K562 (cell line): Measurements from ENCODE around the gene KNCN. TPM values are rescaled to one million over a fixed set of nuclear protein-coding genes. Genes with fewer than 3 reads are reported as not detected.

Experiments
- ATF1 ChIP-seq, 2 experiments: fragments of 450-650 bp in 1 of 2; IDR thresholded peaks; 2 replicates each; pipeline ENCODE4 v1.6.1; 2016; ENCODE audit warnings: missing compliant biosample characterization in 1 of 2, missing genetic modification characterization in 1 of 2
- CXXC5 ChIP-seq: fragments of 250-450 bp; sonication (Bioruptor Pico); IDR thresholded peaks from 2 replicates; pipeline ENCODE4 v1.8.0; 2022; ENCODE audit warnings: inconsistent platforms, mild to moderate bottlenecking, moderate library complexity
- E2F6 ChIP-seq, 2 experiments: IDR thresholded peaks; 2 replicates each; pipeline ENCODE4 v1.6.1; 2011; ENCODE audit warnings: borderline replicate concordance in 1 of 2, control low read depth in 1 of 2, low read depth in 1 of 2, low read length in 1 of 2, mild to moderate bottlenecking in 1 of 2, mixed read lengths in 1 of 2, moderate library complexity in 1 of 2; ENCODE audit not compliant: insufficient read depth in 1 of 2, insufficient read length in 1 of 2, poor library complexity in 1 of 2, severe bottlenecking in 1 of 2; ENCODE audit errors: extremely low read depth in 1 of 2
- GATA2 ChIP-seq: sonication (generic); formaldehyde crosslinking; IDR thresholded peaks from 2 replicates; pipeline ENCODE4 v1.4.0; 2020; ENCODE audit warnings: mild to moderate bottlenecking, missing genetic modification reagents
- HNRNPLL ChIP-seq: fragments of 200-400 bp; formaldehyde crosslinking; IDR thresholded peaks from 2 replicates; pipeline ENCODE4 v1.6.1; 2017; ENCODE audit warnings: low read length, low read depth, mild to moderate bottlenecking; ENCODE audit not compliant: poor library complexity, severe bottlenecking
- KDM5B ChIP-seq: fragments of 200-600 bp; sonication (generic); IDR thresholded peaks from 2 replicates; pipeline ENCODE4 v1.6.1; 2012; ENCODE audit warnings: low read depth, mild to moderate bottlenecking, moderate library complexity, low read length, control low read depth, inconsistent platforms; ENCODE audit not compliant: insufficient replicate concordance
- MEIS2 ChIP-seq: fragments of 450-650 bp; IDR thresholded peaks from 2 replicates; pipeline ENCODE4 v1.6.1; 2014; ENCODE audit warnings: mild to moderate bottlenecking; ENCODE audit not compliant: partially characterized antibody
- NUFIP1 ChIP-seq: fragments of 450-650 bp; IDR thresholded peaks from 2 replicates; pipeline ENCODE4 v1.6.1; 2018; ENCODE audit not compliant: partially characterized antibody
- PCBP1 ChIP-seq: fragments of 200-400 bp; formaldehyde crosslinking; IDR thresholded peaks from 2 replicates; pipeline ENCODE4 v1.6.1; 2018; ENCODE audit warnings: mild to moderate bottlenecking, low read depth, low read length; ENCODE audit not compliant: poor library complexity, severe bottlenecking
- PCBP2 ChIP-seq: fragments of 200-400 bp; formaldehyde crosslinking; IDR thresholded peaks from 2 replicates; pipeline ENCODE4 v1.6.1; 2018; ENCODE audit warnings: low read length, low read depth, mild to moderate bottlenecking, moderate library complexity; ENCODE audit not compliant: poor library complexity, severe bottlenecking
- SMARCA4 ChIP-seq: fragments of 450-650 bp; IDR thresholded peaks from 2 replicates; pipeline ENCODE4 v1.6.1; 2016
- SRF ChIP-seq, 2 experiments: fragments of 250-450, 450-650 bp in 1 of 2; sonication (Bioruptor Pico) in 1 of 2; sonication (generic) in 1 of 2; formaldehyde crosslinking; IDR thresholded peaks; 2 replicates each; pipeline versions ENCODE4 v1.5.0 to v1.5.1; 2020 to 2022; ENCODE audit warnings: mild to moderate bottlenecking in 1 of 2, missing genetic modification reagents in 1 of 2
- TEAD2 ChIP-seq: fragments of 450-650 bp; IDR thresholded peaks from 2 replicates; pipeline ENCODE4 v1.6.1; 2016; ENCODE audit warnings: missing genetic modification characterization, control low read depth, missing compliant biosample characterization
- ZBTB26 ChIP-seq: fragments of 450-650 bp; formaldehyde crosslinking; IDR thresholded peaks from 2 replicates; pipeline ENCODE4 v1.4.0; 2022; ENCODE audit warnings: missing genetic modification characterization
- ZFPM2 ChIP-seq: fragments of 250-450 bp; sonication (Bioruptor Pico); IDR thresholded peaks from 2 replicates; pipeline ENCODE4 v1.5.1; 2022; ENCODE audit warnings: mild to moderate bottlenecking
- ZNF263 ChIP-seq: sonication (generic); formaldehyde crosslinking; IDR thresholded peaks from 2 replicates; pipeline ENCODE4 v1.8.0; 2022; ENCODE audit warnings: mild to moderate bottlenecking, missing genetic modification reagents, borderline replicate concordance
- polyA plus RNA-seq, 8 experiments: library from polyadenylated mRNA; depleted of rRNA in 4 of 8; stranded (reverse) in 5 of 8; unstranded in 3 of 8; fragments of >200 nt; fragmentation: Nextera tagmentation in 2 of 8; fragmentation: Illumina TruSeq in 1 of 8; extraction: Ambion mirVana in 2 of 8; extraction: Trizol in 1 of 8; gene quantifications; 2 replicates each; pipeline versions ENCODE4 v1.2.1 to v1.2.3, GENCODE V29; 2011 to 2014; ENCODE audit warnings: inconsistent platforms in 1 of 8, missing spikeins in 1 of 8
- total RNA-seq, 7 experiments: library from RNA; depleted of rRNA in 6 of 7; stranded (reverse); fragments of >200 nt in 6 of 7; fragmentation: Illumina TruSeq in 2 of 7; extraction: Trizol in 2 of 7; gene quantifications; 2 replicates each; pipeline versions ENCODE4 v1.2.1 to v1.2.3, GENCODE V29; 2011 to 2021; ENCODE audit warnings: low replicate concordance in 1 of 7
- TF ChIP-seq, protein P1 (sequence below): sonication (generic); formaldehyde crosslinking; IDR thresholded peaks from 2 replicates; pipeline ENCODE4 v1.9.0; 2022; ENCODE audit warnings: mild to moderate bottlenecking, missing genetic modification reagents
- TF ChIP-seq, protein P2 (sequence below), 2 experiments: fragments of 150-350 bp in 1 of 2; IDR thresholded peaks; 2 replicates each; pipeline ENCODE4 v1.6.1; 2012 to 2016; ENCODE audit warnings: low read depth in 2 of 2, low read length in 2 of 2, mild to moderate bottlenecking in 1 of 2, moderate library complexity in 1 of 2

Gene KNCN
- total and polyA plus RNA-seq, 9 of the 15 experiments (the other 6 are each of a cell fraction or from before 2014, with no cell fraction given): not detected

DNA sequence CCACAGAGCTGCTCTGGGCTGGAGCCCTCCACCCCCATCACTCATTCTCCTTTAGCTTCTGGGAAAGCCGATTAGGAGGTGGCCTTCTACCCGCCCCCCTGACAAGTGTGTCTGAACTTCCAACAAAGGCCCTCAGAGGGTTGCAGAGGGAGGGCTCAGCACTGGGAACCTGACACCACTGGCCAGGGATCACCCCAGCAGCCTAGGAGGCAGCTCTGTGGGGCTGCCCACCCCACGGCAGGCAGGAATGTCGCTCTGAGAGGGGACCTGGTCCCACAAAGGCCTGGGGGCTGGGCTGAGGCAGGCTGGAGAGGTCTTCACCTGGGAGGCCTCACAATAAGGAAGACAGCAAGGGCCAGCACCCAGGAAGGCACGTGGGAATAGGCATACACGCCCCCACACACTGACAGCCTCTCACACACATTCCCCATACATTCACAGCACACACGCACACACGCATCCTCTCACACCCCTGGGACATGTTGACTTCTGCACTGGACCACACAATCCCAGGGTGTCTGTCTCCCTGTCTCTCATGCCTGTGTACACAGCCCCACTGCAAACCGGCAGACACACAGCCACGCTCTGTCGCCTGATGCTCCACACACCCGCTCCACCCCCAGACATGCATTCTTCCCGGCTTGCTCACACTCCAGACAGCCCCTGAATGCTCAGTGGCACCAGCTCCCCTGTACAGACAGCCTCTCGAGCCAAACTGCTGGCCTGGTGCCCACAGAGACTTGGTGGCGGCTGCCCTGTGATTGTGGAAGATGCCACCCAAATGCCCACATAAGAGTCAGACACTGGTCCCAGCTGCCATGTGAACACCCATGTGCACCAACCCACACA, 31.2 kb downstream of the KNCN start (continued):
- TF ChIP-seq SRF (CRISPR knock-in tag; IDR thresholded peaks at IDR 0.05) (peak in 1 of 2 experiments; percentile 47; a peak in 1 of 4 replicates), HNRNPLL (peak; percentile 10), E2F6 (IDR thresholded peaks at IDR 0.05; ENCODE audit: borderline replicate concordance in 1 of 2, extremely low read depth in 1 of 2, insufficient read depth in 1 of 2, insufficient read length in 1 of 2, low read depth in 1 of 2, low read length in 1 of 2, poor library complexity in 1 of 2, severe bottlenecking in 1 of 2) (peak; percentile 39 to 56), ZFPM2 (CRISPR knock-in tag) (no peak), KDM5B (peak; percentile 39), GATA2 (CRISPR knock-in tag) (no peak), NUFIP1 (peak; percentile 20), PCBP2 (no peak), ATF1 (CRISPR knock-in tag; IDR thresholded peaks at IDR 0.05) (no peak), ATF1 (tag; IDR thresholded peaks at IDR 0.05) (0 out of 2 replicates have a peak, but pooled peaks have one; percentile 24), ZNF263 (CRISPR knock-in tag) (no peak), PCBP1 (no peak), ZBTB26 (no peak), SMARCA4 (peak; percentile 42), MEIS2 (peak; percentile 37), TEAD2 (no peak), CXXC5 (no peak; the same call in none of the 2 replicates)
- TF ChIP-seq, protein P1, sequence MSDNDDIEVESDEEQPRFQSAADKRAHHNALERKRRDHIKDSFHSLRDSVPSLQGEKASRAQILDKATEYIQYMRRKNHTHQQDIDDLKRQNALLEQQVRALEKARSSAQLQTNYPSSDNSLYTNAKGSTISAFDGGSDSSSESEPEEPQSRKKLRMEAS (CRISPR knock-in tag): peak; percentile 80
- TF ChIP-seq, protein P2, sequence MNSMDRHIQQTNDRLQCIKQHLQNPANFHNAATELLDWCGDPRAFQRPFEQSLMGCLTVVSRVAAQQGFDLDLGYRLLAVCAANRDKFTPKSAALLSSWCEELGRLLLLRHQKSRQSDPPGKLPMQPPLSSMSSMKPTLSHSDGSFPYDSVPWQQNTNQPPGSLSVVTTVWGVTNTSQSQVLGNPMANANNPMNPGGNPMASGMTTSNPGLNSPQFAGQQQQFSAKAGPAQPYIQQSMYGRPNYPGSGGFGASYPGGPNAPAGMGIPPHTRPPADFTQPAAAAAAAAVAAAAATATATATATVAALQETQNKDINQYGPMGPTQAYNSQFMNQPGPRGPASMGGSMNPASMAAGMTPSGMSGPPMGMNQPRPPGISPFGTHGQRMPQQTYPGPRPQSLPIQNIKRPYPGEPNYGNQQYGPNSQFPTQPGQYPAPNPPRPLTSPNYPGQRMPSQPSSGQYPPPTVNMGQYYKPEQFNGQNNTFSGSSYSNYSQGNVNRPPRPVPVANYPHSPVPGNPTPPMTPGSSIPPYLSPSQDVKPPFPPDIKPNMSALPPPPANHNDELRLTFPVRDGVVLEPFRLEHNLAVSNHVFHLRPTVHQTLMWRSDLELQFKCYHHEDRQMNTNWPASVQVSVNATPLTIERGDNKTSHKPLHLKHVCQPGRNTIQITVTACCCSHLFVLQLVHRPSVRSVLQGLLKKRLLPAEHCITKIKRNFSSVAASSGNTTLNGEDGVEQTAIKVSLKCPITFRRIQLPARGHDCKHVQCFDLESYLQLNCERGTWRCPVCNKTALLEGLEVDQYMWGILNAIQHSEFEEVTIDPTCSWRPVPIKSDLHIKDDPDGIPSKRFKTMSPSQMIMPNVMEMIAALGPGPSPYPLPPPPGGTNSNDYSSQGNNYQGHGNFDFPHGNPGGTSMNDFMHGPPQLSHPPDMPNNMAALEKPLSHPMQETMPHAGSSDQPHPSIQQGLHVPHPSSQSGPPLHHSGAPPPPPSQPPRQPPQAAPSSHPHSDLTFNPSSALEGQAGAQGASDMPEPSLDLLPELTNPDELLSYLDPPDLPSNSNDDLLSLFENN (IDR thresholded peaks at IDR 0.05; ENCODE audit: low read depth in 2 of 2, low read length in 2 of 2): no peak
